SK-N-SH treated with all-trans-retinoic acid at 6 μM for 48 hours (cell line): ENCODE data around the gene SUSD6.

ENCODE experiments used
- ATAC-seq: fragments of 200-7000 bp; cut with Tn5 transposase; 3 replicates; pipeline ENCODE4 v1.9.1; 2020; ENCODE audit warnings: mild to moderate bottlenecking, moderate library complexity
- ARNTL ChIP-seq: fragments of 450-650 bp; formaldehyde crosslinking; IDR thresholded peaks from 2 replicates; pipeline ENCODE4 v1.5.0; 2020; ENCODE audit warnings: low read depth, mild to moderate bottlenecking, moderate library complexity, borderline replicate concordance
- BACH2 ChIP-seq: fragments of 250-450 bp; sonication (Bioruptor Pico); IDR thresholded peaks from 2 replicates; pipeline ENCODE4 v1.9.0; 2021; ENCODE audit warnings: mild to moderate bottlenecking, borderline replicate concordance
- ESRRG ChIP-seq: fragments of 250-450 bp; sonication (Bioruptor Pico); IDR thresholded peaks from 2 replicates; pipeline ENCODE4 v1.6.1; 2021; ENCODE audit warnings: mild to moderate bottlenecking
- ISL1 ChIP-seq: fragments of 250-450 bp; sonication (Bioruptor Pico); IDR thresholded peaks from 2 replicates; pipeline ENCODE4 v2.1.2; 2022; ENCODE audit warnings: mild to moderate bottlenecking, moderate library complexity
- OSR1 ChIP-seq: fragments of 250-450 bp; sonication (Bioruptor Pico); IDR thresholded peaks from 2 replicates; pipeline ENCODE4 v1.8.0; 2022; ENCODE audit warnings: moderate library complexity, mild to moderate bottlenecking, inconsistent platforms
- RARB ChIP-seq: fragments of 250-450 bp; sonication (Bioruptor Pico); IDR thresholded peaks from 2 replicates; pipeline ENCODE4 v1.8.0; 2021; ENCODE audit warnings: mild to moderate bottlenecking, moderate library complexity
- SNAI2 ChIP-seq: fragments of 250-450 bp; sonication (Bioruptor Pico); IDR thresholded peaks from 2 replicates; pipeline ENCODE4 v1.5.0; 2020; ENCODE audit warnings: mild to moderate bottlenecking, moderate library complexity
- TCF4 ChIP-seq: fragments of 250-450 bp; sonication (Bioruptor Pico); IDR thresholded peaks from 2 replicates; pipeline ENCODE4 v1.8.0; 2021; ENCODE audit warnings: mild to moderate bottlenecking, moderate library complexity, borderline replicate concordance
- TOX ChIP-seq: fragments of 250-450 bp; sonication (Bioruptor Pico); IDR thresholded peaks from 2 replicates; pipeline ENCODE4 v1.8.0; 2021; ENCODE audit warnings: mild to moderate bottlenecking, moderate library complexity, borderline replicate concordance
- ZC3H10 ChIP-seq: fragments of 250-450 bp; sonication (Bioruptor Pico); IDR thresholded peaks from 2 replicates; pipeline ENCODE4 v1.5.1; 2021; ENCODE audit warnings: mild to moderate bottlenecking, moderate library complexity
- ZFP3 ChIP-seq: fragments of 250-450 bp; sonication (Bioruptor Pico); IDR thresholded peaks from 2 replicates; pipeline ENCODE4 v1.5.0; 2020; ENCODE audit warnings: mild to moderate bottlenecking, moderate library complexity
- ZFP30 ChIP-seq: fragments of 450-650 bp; formaldehyde crosslinking; IDR thresholded peaks from 2 replicates; pipeline ENCODE4 v1.5.0; 2022; ENCODE audit warnings: mild to moderate bottlenecking, moderate library complexity
- ZNF565 ChIP-seq: fragments of 450-650 bp; formaldehyde crosslinking; conservative IDR thresholded peaks from 2 replicates; pipeline ENCODE4 v1.5.0; 2020; ENCODE audit warnings: low read depth, mild to moderate bottlenecking, moderate library complexity
- ZNF70 ChIP-seq: fragments of 450-650 bp; formaldehyde crosslinking; IDR thresholded peaks from 2 replicates; pipeline ENCODE4 v1.5.0; 2020; ENCODE audit warnings: mild to moderate bottlenecking, moderate library complexity
- ZNF8 ChIP-seq: fragments of 450-650 bp; formaldehyde crosslinking; IDR thresholded peaks from 2 replicates; pipeline ENCODE4 v1.5.0; 2020; ENCODE audit warnings: mild to moderate bottlenecking, moderate library complexity
- TF ChIP-seq, protein P1 (sequence below): fragments of 250-450 bp; sonication (Bioruptor Pico); IDR thresholded peaks from 2 replicates; pipeline ENCODE4 v1.5.1; 2020; ENCODE audit warnings: low read depth, mild to moderate bottlenecking, moderate library complexity
- TF ChIP-seq, protein P2 (sequence below): fragments of 250-450 bp; sonication (Bioruptor Pico); IDR thresholded peaks from 2 replicates; pipeline ENCODE4 v1.5.0; 2020; ENCODE audit warnings: mild to moderate bottlenecking, moderate library complexity
- TF ChIP-seq, protein P3 (sequence below): fragments of 250-450 bp; sonication (Bioruptor Pico); IDR thresholded peaks from 2 replicates; pipeline ENCODE4 v1.5.1; 2021; ENCODE audit warnings: mild to moderate bottlenecking, moderate library complexity
- TF ChIP-seq, protein P4 (sequence below): fragments of 250-450 bp; sonication (Bioruptor Pico); IDR thresholded peaks from 2 replicates; pipeline ENCODE4 v1.8.0; 2021; ENCODE audit warnings: low read depth, mild to moderate bottlenecking, moderate library complexity, borderline replicate concordance
- TF ChIP-seq, protein P5 (sequence below): fragments of 250-450 bp; sonication (Bioruptor Pico); IDR thresholded peaks from 2 replicates; pipeline ENCODE4 v1.8.0; 2020; ENCODE audit warnings: mild to moderate bottlenecking, moderate library complexity, borderline replicate concordance

SUSD6 gene

DNA sequence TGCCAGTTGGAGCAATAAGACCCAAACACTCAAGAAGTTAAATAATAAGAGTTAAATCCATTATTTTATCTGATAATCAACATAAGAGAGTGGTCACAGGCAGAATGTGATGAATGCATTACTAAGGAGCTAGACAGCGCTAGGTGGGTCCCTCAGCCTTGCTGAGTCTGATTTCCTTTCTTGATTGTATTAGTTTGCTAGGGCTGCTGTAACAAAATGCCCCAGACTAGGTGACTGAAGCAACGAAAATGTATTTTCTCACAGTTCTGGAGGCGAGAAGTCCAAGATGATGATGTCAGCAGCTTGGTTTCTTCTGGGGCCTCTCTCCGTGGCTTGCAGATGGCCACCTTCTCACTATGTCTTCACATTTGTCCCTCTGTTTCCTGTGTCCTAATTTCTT lies 28.6 kb upstream of the SUSD6 start:
- no peak for ATAC-seq
- no peak for TF ChIP-seq RARB (CRISPR knock-in tag)

DNA sequence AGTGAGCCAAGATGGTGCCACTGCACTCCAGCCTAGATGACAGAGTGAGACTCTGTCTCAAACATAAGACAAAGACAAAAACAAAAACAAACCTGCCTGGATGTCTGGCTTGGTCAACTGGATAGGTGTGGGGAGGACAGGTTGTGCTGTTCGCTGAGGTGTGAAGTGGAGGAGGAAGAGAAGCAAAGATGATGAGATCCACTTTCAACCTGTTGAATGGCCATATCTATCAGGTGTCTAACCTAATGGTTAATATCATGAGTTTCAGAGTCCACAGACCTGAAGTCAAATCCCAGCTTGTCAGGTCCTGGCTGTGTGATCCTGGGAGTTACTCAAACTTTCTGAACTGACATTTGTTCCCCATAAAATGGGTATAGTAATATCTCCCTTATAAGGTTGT lies 27.0 kb upstream of the SUSD6 start:
- TF ChIP-seq SNAI2: no peak
- no peak for TF ChIP-seq OSR1 (CRISPR knock-in tag)
- TF ChIP-seq BACH2 (CRISPR knock-in tag): no peak
- TF ChIP-seq, protein P1, sequence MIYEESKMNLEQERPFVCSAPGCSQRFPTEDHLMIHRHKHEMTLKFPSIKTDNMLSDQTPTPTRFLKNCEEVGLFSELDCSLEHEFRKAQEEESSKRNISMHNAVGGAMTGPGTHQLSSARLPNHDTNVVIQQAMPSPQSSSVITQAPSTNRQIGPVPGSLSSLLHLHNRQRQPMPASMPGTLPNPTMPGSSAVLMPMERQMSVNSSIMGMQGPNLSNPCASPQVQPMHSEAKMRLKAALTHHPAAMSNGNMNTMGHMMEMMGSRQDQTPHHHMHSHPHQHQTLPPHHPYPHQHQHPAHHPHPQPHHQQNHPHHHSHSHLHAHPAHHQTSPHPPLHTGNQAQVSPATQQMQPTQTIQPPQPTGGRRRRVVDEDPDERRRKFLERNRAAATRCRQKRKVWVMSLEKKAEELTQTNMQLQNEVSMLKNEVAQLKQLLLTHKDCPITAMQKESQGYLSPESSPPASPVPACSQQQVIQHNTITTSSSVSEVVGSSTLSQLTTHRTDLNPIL: no peak
- no peak for TF ChIP-seq ZNF70
- TF ChIP-seq, protein P2, sequence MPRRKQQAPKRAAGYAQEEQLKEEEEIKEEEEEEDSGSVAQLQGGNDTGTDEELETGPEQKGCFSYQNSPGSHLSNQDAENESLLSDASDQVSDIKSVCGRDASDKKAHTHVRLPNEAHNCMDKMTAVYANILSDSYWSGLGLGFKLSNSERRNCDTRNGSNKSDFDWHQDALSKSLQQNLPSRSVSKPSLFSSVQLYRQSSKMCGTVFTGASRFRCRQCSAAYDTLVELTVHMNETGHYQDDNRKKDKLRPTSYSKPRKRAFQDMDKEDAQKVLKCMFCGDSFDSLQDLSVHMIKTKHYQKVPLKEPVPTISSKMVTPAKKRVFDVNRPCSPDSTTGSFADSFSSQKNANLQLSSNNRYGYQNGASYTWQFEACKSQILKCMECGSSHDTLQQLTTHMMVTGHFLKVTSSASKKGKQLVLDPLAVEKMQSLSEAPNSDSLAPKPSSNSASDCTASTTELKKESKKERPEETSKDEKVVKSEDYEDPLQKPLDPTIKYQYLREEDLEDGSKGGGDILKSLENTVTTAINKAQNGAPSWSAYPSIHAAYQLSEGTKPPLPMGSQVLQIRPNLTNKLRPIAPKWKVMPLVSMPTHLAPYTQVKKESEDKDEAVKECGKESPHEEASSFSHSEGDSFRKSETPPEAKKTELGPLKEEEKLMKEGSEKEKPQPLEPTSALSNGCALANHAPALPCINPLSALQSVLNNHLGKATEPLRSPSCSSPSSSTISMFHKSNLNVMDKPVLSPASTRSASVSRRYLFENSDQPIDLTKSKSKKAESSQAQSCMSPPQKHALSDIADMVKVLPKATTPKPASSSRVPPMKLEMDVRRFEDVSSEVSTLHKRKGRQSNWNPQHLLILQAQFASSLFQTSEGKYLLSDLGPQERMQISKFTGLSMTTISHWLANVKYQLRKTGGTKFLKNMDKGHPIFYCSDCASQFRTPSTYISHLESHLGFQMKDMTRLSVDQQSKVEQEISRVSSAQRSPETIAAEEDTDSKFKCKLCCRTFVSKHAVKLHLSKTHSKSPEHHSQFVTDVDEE (CRISPR knock-in tag): no peak
- TF ChIP-seq, protein P3, sequence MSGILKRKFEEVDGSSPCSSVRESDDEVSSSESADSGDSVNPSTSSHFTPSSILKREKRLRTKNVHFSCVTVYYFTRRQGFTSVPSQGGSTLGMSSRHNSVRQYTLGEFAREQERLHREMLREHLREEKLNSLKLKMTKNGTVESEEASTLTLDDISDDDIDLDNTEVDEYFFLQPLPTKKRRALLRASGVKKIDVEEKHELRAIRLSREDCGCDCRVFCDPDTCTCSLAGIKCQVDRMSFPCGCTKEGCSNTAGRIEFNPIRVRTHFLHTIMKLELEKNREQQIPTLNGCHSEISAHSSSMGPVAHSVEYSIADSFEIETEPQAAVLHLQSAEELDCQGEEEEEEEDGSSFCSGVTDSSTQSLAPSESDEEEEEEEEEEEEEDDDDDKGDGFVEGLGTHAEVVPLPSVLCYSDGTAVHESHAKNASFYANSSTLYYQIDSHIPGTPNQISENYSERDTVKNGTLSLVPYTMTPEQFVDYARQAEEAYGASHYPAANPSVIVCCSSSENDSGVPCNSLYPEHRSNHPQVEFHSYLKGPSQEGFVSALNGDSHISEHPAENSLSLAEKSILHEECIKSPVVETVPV (CRISPR knock-in tag): no peak
- TF ChIP-seq ZFP3 (CRISPR knock-in tag): no peak
- TF ChIP-seq, protein P4, sequence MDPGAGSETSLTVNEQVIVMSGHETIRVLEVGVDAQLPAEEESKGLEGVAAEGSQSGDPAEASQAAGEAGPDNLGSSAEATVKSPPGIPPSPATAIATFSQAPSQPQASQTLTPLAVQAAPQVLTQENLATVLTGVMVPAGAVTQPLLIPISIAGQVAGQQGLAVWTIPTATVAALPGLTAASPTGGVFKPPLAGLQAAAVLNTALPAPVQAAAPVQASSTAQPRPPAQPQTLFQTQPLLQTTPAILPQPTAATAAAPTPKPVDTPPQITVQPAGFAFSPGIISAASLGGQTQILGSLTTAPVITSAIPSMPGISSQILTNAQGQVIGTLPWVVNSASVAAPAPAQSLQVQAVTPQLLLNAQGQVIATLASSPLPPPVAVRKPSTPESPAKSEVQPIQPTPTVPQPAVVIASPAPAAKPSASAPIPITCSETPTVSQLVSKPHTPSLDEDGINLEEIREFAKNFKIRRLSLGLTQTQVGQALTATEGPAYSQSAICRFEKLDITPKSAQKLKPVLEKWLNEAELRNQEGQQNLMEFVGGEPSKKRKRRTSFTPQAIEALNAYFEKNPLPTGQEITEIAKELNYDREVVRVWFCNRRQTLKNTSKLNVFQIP (CRISPR knock-in tag): no peak
- ATAC-seq: no peak

DNA sequence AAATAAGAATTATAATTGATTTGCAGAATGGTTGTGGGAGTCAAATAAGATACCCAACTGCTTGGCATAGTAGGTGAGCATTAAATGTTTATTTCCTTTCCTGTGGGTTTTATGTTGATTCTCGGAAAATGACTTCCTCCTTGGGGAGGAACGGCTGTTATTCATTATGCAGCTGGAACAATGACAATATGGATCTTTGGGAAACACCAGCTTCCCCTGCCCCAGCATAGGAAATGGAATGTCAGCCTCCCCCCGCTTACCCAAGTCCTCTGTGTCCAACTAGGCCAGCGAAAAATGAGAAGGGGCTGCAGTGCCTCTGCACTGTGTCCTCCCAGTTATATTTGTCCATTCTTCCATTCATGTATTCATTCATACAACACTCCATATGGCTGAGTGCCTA lies 25.0 kb upstream of the SUSD6 start:
- no peak for ATAC-seq

DNA sequence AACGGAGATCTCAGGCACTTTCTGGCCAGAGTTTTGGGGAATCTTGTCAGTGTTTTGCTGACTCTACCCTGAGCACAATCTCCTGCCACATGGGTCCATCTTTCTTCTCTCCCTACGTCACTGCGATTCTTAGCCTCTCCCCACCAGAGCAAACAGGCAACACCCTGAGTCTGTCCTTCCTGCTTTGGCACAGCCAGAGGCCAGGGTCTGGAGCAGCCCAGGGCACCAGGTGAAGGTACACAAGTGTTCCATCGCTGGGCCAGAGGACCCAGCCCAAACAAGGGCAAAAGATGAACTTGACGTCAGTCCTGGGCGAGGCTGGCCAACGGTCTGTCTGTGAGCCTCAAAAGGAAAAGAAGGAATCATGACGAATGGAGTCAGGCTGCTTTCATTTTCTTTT lies 24.0 kb upstream of the SUSD6 start:
- no peak for ATAC-seq
- TF ChIP-seq ZFP30 (CRISPR knock-in tag) (no peak), ARNTL (no peak), OSR1 (CRISPR knock-in tag) (no peak), ZNF8 (CRISPR knock-in tag) (no peak), TOX (CRISPR knock-in tag) (no peak), ZNF565 (CRISPR knock-in tag) (no peak), ISL1 (CRISPR knock-in tag) (no peak), ESRRG (CRISPR knock-in tag) (no peak), BACH2 (CRISPR knock-in tag) (no peak)
- TF ChIP-seq, protein P5, sequence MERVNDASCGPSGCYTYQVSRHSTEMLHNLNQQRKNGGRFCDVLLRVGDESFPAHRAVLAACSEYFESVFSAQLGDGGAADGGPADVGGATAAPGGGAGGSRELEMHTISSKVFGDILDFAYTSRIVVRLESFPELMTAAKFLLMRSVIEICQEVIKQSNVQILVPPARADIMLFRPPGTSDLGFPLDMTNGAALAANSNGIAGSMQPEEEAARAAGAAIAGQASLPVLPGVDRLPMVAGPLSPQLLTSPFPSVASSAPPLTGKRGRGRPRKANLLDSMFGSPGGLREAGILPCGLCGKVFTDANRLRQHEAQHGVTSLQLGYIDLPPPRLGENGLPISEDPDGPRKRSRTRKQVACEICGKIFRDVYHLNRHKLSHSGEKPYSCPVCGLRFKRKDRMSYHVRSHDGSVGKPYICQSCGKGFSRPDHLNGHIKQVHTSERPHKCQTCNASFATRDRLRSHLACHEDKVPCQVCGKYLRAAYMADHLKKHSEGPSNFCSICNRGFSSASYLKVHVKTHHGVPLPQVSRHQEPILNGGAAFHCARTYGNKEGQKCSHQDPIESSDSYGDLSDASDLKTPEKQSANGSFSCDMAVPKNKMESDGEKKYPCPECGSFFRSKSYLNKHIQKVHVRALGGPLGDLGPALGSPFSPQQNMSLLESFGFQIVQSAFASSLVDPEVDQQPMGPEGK (CRISPR knock-in tag): no peak
- TF ChIP-seq, protein P2 (CRISPR knock-in tag): no peak

More for the DNA sequence above, 25.0 kb upstream of the SUSD6 start:
- no peak for TF ChIP-seq ZNF565 (CRISPR knock-in tag)
- no peak for TF ChIP-seq ZNF70
- TF ChIP-seq, protein P4 (CRISPR knock-in tag): no peak
- TF ChIP-seq TCF4 (CRISPR knock-in tag): no peak
- TF ChIP-seq TOX (CRISPR knock-in tag): no peak
- TF ChIP-seq BACH2 (CRISPR knock-in tag): no peak
- no peak for TF ChIP-seq ZC3H10
- no peak for TF ChIP-seq OSR1 (CRISPR knock-in tag)
- TF ChIP-seq, all 23 proteins: peak for 0
